Trophoblast cell (in vitro differentiated cells and primary cell): ENCODE results near the gene FUT3.

Experiments used
- DNase-seq, 2 donors: peaks; one replicate each; pipeline ENCODE4 v3.0.0-alpha.2; 2016
- H2AFZ ChIP-seq: 2 replicates; pipeline ENCODE4 v1.6.1; 2013; ENCODE audit warnings: low read length, moderate library complexity, mild to moderate bottlenecking; ENCODE audit not compliant: insufficient read depth, poor library complexity
- H2AK5ac ChIP-seq: 2 replicates; pipeline ENCODE4 v1.6.1; 2013; ENCODE audit warnings: mild to moderate bottlenecking, low read length
- H2BK120ac ChIP-seq: 2 replicates; pipeline ENCODE4 v1.6.1; 2013; ENCODE audit warnings: low read length, mild to moderate bottlenecking, moderate library complexity; ENCODE audit not compliant: insufficient read depth, poor library complexity
- H2BK12ac ChIP-seq: 2 replicates; pipeline ENCODE4 v1.6.1; 2013; ENCODE audit warnings: mild to moderate bottlenecking, low read length, moderate library complexity
- H2BK5ac ChIP-seq: 2 replicates; pipeline ENCODE4 v1.6.1; 2013; ENCODE audit warnings: low read length, low read depth, moderate library complexity, mild to moderate bottlenecking; ENCODE audit not compliant: poor library complexity
- H3K14ac ChIP-seq: 2 replicates; pipeline ENCODE4 v1.6.1; 2013; ENCODE audit warnings: mild to moderate bottlenecking, low read length
- H3K18ac ChIP-seq: 2 replicates; pipeline ENCODE4 v1.6.1; 2013; ENCODE audit warnings: mild to moderate bottlenecking, low read length
- H3K23ac ChIP-seq: 2 replicates; pipeline ENCODE4 v1.6.1; 2013; ENCODE audit warnings: low read length
- H3K27ac ChIP-seq: 2 replicates; pipeline ENCODE4 v1.5.1; 2013; ENCODE audit warnings: low read depth, mild to moderate bottlenecking, inconsistent platforms, low read length, moderate library complexity
- H3K27me3 ChIP-seq: 2 replicates; pipeline ENCODE4 v1.6.1; 2013; ENCODE audit warnings: inconsistent platforms, mild to moderate bottlenecking, low read length, moderate library complexity; ENCODE audit not compliant: insufficient read depth
- H3K36me3 ChIP-seq, 2 experiments: 1 replicate in 1 of 2; 2 replicates in 1 of 2; pipeline ENCODE4 v1.6.1; 2013; ENCODE audit warnings: low read length in 2 of 2, mild to moderate bottlenecking in 2 of 2, moderate library complexity in 1 of 2; ENCODE audit not compliant: insufficient read depth in 2 of 2, control insufficient read depth in 1 of 2
- H3K4ac ChIP-seq: 2 replicates; pipeline ENCODE4 v1.6.1; 2013; ENCODE audit warnings: low read depth, mild to moderate bottlenecking, low read length, moderate library complexity
- H3K4me1 ChIP-seq, 2 experiments: 1 replicate in 1 of 2; 2 replicates in 1 of 2; pipeline ENCODE4 v1.6.1; 2013; ENCODE audit warnings: low read length in 2 of 2, mild to moderate bottlenecking in 2 of 2, moderate library complexity in 1 of 2; ENCODE audit not compliant: insufficient read depth in 2 of 2, control insufficient read depth in 1 of 2
- H3K4me2 ChIP-seq: 2 replicates; pipeline ENCODE4 v1.6.1; 2013; ENCODE audit warnings: inconsistent platforms, mild to moderate bottlenecking, low read length, moderate library complexity
- H3K4me3 ChIP-seq: 2 replicates; pipeline ENCODE4 v1.5.1; 2013; ENCODE audit warnings: mild to moderate bottlenecking, low read depth, low read length, inconsistent platforms
- H3K79me1 ChIP-seq: one replicate; pipeline ENCODE4 v1.6.1; 2013; ENCODE audit warnings: low read length
- H3K79me2 ChIP-seq: 2 replicates; pipeline ENCODE4 v1.6.1; 2013; ENCODE audit warnings: low read length, mild to moderate bottlenecking; ENCODE audit not compliant: control insufficient read depth, insufficient read depth, poor library complexity
- H3K9ac ChIP-seq: 2 replicates; pipeline ENCODE4 v1.6.1; 2013; ENCODE audit warnings: mild to moderate bottlenecking, low read length
- H3K9me3 ChIP-seq: 2 replicates; pipeline ENCODE4 v1.6.1; 2013; ENCODE audit warnings: low read depth, mild to moderate bottlenecking, control low read depth, inconsistent platforms, low read length; ENCODE audit not compliant: insufficient read depth
- H4K12ac ChIP-seq: 2 replicates; pipeline ENCODE4 v1.6.1; 2013; ENCODE audit warnings: low read depth, mild to moderate bottlenecking, low read length, moderate library complexity
- H4K8ac ChIP-seq: 2 replicates; pipeline ENCODE4 v1.6.1; 2013; ENCODE audit warnings: low read depth, mild to moderate bottlenecking, low read length, moderate library complexity
- H4K91ac ChIP-seq: one replicate; pipeline ENCODE4 v1.6.1; 2013; ENCODE audit warnings: low read depth, mild to moderate bottlenecking, low read length, moderate library complexity
- WGBS: extraction: QIAGEN DNeasy Blood & Tissue Kit; methylation state at CpG from one replicate; pipeline ENCODE4 v1.1.7; 2013; ENCODE audit warnings: missing lambda C conversion rate; ENCODE audit not compliant: insufficient read length, insufficient coverage; ENCODE audit errors: extremely low coverage; 5-methylcytosine and 5-hydroxymethylcytosine counted together

Gene FUT3

GRCh38 chr19:5809469-5809868 lies 41.8 kb downstream of the FUT3 start:
- no peak overlapping the region for H3K4ac ChIP-seq
- no CpG with 5 or more reads among the region's 10 CpGs for WGBS

GRCh38 chr19:5809053-5809452 lies 42.2 kb downstream of the FUT3 start:
- H3K18ac ChIP-seq, result no peak overlapping the region
- H4K8ac ChIP-seq, result no peak overlapping the region
- no peak overlapping the region for H2BK5ac ChIP-seq
- peak in 1 of 2 donors; percentile 37 for DNase-seq
- no peak overlapping the region for H4K12ac ChIP-seq
- H3K9me3 ChIP-seq, result no peaks in the 10 kb centered on the region
- no peaks in the 10 kb centered on the region for H3K36me3 ChIP-seq
- no peak overlapping the region for H3K23ac ChIP-seq
- no peak overlapping the region for H2AFZ ChIP-seq
- no peak overlapping the region for H3K27ac ChIP-seq
- no peak overlapping the region for H2BK120ac ChIP-seq
- no peak overlapping the region for H2AK5ac ChIP-seq
- H3K9ac ChIP-seq, result no peak overlapping the region
- no peak overlapping the region for H3K4me2 ChIP-seq
- H3K27me3 ChIP-seq, result peaks cover 5% of the 10 kb centered on the region
- H2BK12ac ChIP-seq, result no peak overlapping the region
- H3K4ac ChIP-seq, result no peak overlapping the region
- peak overlapping the region; percentile 34 for H4K91ac ChIP-seq
- no peak overlapping the region for H3K4me3 ChIP-seq
- no CpG with 5 or more reads among the region's 9 CpGs for WGBS
- no peaks in the 10 kb centered on the region for H3K79me1 ChIP-seq
- no peak overlapping the region for H3K14ac ChIP-seq
- peaks cover 0 to 2% of the 10 kb centered on the region in 2 experiments for H3K4me1 ChIP-seq
- no peaks in the 10 kb centered on the region for H3K79me2 ChIP-seq

More at GRCh38 chr19:5809469-5809868, 41.8 kb downstream of the FUT3 start:
- Histone ChIP-seq H3K9me3 (no peaks in the 10 kb centered on the region), H3K23ac (no peak overlapping the region), H4K8ac (no peak overlapping the region), H3K4me3 (no peak overlapping the region), H2BK5ac (no peak overlapping the region), H2BK12ac (no peak overlapping the region), H4K91ac (peak overlapping the region; percentile 34), H3K27me3 (peaks cover 5% of the 10 kb centered on the region), H4K12ac (no peak overlapping the region), H2AFZ (no peak overlapping the region), H3K4me1 (peaks cover 0 to 2% of the 10 kb centered on the region in 2 experiments), H3K4me2 (no peak overlapping the region), H2AK5ac (no peak overlapping the region), H3K27ac (no peak overlapping the region), H2BK120ac (no peak overlapping the region), H3K14ac (no peak overlapping the region), H3K79me2 (no peaks in the 10 kb centered on the region), H3K9ac (no peak overlapping the region), H3K36me3 (no peaks in the 10 kb centered on the region), H3K79me1 (no peaks in the 10 kb centered on the region), H3K18ac (no peak overlapping the region)
- no peak for DNase-seq

GRCh38 chr19:5808120-5808816 lies 43.0 kb downstream of the FUT3 start:
- Histone ChIP-seq H3K9ac (no peak overlapping the region), H3K18ac (no peak overlapping the region), H4K91ac (no peak overlapping the region), H3K36me3 (no peaks in the 10 kb centered on the region), H2AFZ (no peak overlapping the region), H2BK12ac (no peak overlapping the region), H2BK5ac (no peak overlapping the region), H3K4me3 (no peak overlapping the region), H3K27ac (no peak overlapping the region), H2AK5ac (no peak overlapping the region), H3K14ac (no peak overlapping the region), H3K4me2 (no peak overlapping the region), H3K79me2 (no peaks in the 10 kb centered on the region), H4K12ac (no peak overlapping the region), H3K4me1 (peaks cover 5 to 7% of the 10 kb centered on the region in 2 experiments), H3K27me3 (peaks cover 5% of the 10 kb centered on the region), H3K4ac (no peak overlapping the region), H2BK120ac (no peak overlapping the region), H3K79me1 (no peaks in the 10 kb centered on the region), H3K9me3 (no peaks in the 10 kb centered on the region), H3K23ac (no peak overlapping the region), H4K8ac (no peak overlapping the region)
- no CpG with 5 or more reads among the region's 21 CpGs for WGBS
- DNase-seq, result no peak

GRCh38 chr19:5806905-5807304 lies 44.3 kb downstream of the FUT3 start:
- Histone ChIP-seq H3K27me3 (peaks cover 5% of the 10 kb centered on the region), H3K9ac (no peak overlapping the region), H3K79me1 (no peaks in the 10 kb centered on the region)

More at GRCh38 chr19:5806905-5807304, 44.3 kb downstream of the FUT3 start:
- H3K4ac ChIP-seq, result no peak overlapping the region
- no peak overlapping the region for H2BK5ac ChIP-seq
- H3K4me2 ChIP-seq, result no peak overlapping the region
- peaks cover 2% of the 10 kb centered on the region for H3K9me3 ChIP-seq
- H3K23ac ChIP-seq, result no peak overlapping the region
- no peak overlapping the region for H4K8ac ChIP-seq
- H3K4me1 ChIP-seq, result peaks cover 5 to 7% of the 10 kb centered on the region in 2 experiments
- H3K14ac ChIP-seq, result no peak overlapping the region
- H2AFZ ChIP-seq, result no peak overlapping the region
- H4K91ac ChIP-seq, result no peak overlapping the region
- H3K79me2 ChIP-seq, result no peaks in the 10 kb centered on the region
- DNase-seq, result no peak
- H2BK12ac ChIP-seq, result no peak overlapping the region
- no peak overlapping the region for H2BK120ac ChIP-seq
- no peak overlapping the region for H3K4me3 ChIP-seq
- no peak overlapping the region for H3K27ac ChIP-seq
- H2AK5ac ChIP-seq, result no peak overlapping the region
- H3K18ac ChIP-seq, result no peak overlapping the region
- no CpG with 5 or more reads among the region's 5 CpGs for WGBS
- H3K36me3 ChIP-seq, result no peaks in the 10 kb centered on the region
- H4K12ac ChIP-seq, result no peak overlapping the region
